ENCODE measurements around the gene AP4B1.

Gene AP4B1

GRCh38 chr1:113934006-113934405 lies 29.4 kb upstream of the AP4B1 start:
- intact Hi-C loops (cut with DNase I) = no loop called here
- DNase-seq = no peak

- no peak for DNase-seq
- intact Hi-C loops (cut with DNase I) = no loop called here
These were observed 26.9 kb upstream of the AP4B1 start for GRCh38 chr1:113931451-113931851.

- intact Hi-C loops (cut with DNase I) = no loop called here
- peak in 3 of 42 donors; percentile 6 to 17 (median 11) for DNase-seq
These were observed 26.0 kb upstream of the AP4B1 start for GRCh38 chr1:113930499-113931161.

GRCh38 chr1:113929750-113930498 lies 25.3 kb upstream of the AP4B1 start:
- DNase-seq = peak in 30 of 42 donors; percentile 16 to 66 (median 36)
- intact Hi-C loops (cut with DNase I) = loop anchor here (1.0 kb wide), 1 partner anchor 25 kb away; the partner anchor contains the start of gene DCLRE1B

- intact Hi-C loops (cut with DNase I) = loop anchor here (1.0 kb wide), 1 partner anchor 24 kb away; the partner anchor contains the start of gene DCLRE1B
- DNase-seq = peak; percentile 86 to 98 (median 95)
These were observed 24.5 kb upstream of the AP4B1 start, which contains the start of gene HIPK1 for GRCh38 chr1:113928941-113929749. TSS of gene HIPK1 (plus strand) at chr1:113929324.

GRCh38 chr1:113928187-113928930 lies 23.8 kb upstream of the AP4B1 start:
- DNase-seq = peak in 1 of 42 donors; percentile 20
- intact Hi-C loops (cut with DNase I) = no loop called here

GRCh38 chr1:113924473-113924872 lies 19.9 kb upstream of the AP4B1 start:
- intact Hi-C loops (cut with DNase I) = no loop called here
- DNase-seq = no peak

GRCh38 chr1:113922957-113923356 lies 18.4 kb upstream of the AP4B1 start:
- no peak for DNase-seq
- intact Hi-C loops (cut with DNase I) = no loop called here

- intact Hi-C loops (cut with DNase I) = no loop called here
- no peak for DNase-seq
These were observed 13.6 kb upstream of the AP4B1 start for GRCh38 chr1:113918243-113918642.

GRCh38 chr1:113917400-113918082 lies 12.9 kb upstream of the AP4B1 start:
- no peak for DNase-seq
- intact Hi-C loops (cut with DNase I) = no loop called here

- intact Hi-C loops (cut with DNase I) = no loop called here
- DNase-seq = no peak
These were observed 12.4 kb upstream of the AP4B1 start for GRCh38 chr1:113916974-113917373.

- intact Hi-C loops (cut with DNase I) = no loop called here
- no peak for DNase-seq
These were observed 9.5 kb upstream of the AP4B1 start for GRCh38 chr1:113913887-113914664.

GRCh38 chr1:113913312-113913668 lies 8.7 kb upstream of the AP4B1 start:
- no peak for DNase-seq
- intact Hi-C loops (cut with DNase I) = no loop called here

GRCh38 chr1:113912594-113913311 lies 8.2 kb upstream of the AP4B1 start:
- DNase-seq = peak in 15 of 42 donors; percentile 10 to 47 (median 21)
- intact Hi-C loops (cut with DNase I) = no loop called here

GRCh38 chr1:113905435-113905861 lies 849 bp upstream of the AP4B1 start:
- intact Hi-C loops (cut with DNase I) = loop anchor here (1.0 to 5.0 kb wide), 2 partner anchors 24 to 93 kb away; partner anchors contain the start of genes HIPK1 and RSBN1
- peak in 6 of 42 donors; percentile 3 to 53 (median 24) for DNase-seq

- DNase-seq = peak in 3 of 42 donors; percentile 50 to 62 (median 56)
- intact Hi-C loops (cut with DNase I) = no loop called here
These were observed 316 bp downstream of the AP4B1 start for GRCh38 chr1:113904293-113904673.

All from head of caudate nucleus (tissue), 42 donors.